Amygdala (tissue), 56 donors: Measurements from ENCODE around the gene KLK7.
"Not testable (repeated sequence)": the region's sequence is repeated elsewhere in the genome, so short reads cannot be mapped to it uniquely, and the experiment has no call there.

Experiments
- DNase-seq, 56 donors: peaks; one replicate each; lab custom pipeline; 2025; lab: John Stamatoyannopoulos, UW

The KLK7 gene

DNA sequence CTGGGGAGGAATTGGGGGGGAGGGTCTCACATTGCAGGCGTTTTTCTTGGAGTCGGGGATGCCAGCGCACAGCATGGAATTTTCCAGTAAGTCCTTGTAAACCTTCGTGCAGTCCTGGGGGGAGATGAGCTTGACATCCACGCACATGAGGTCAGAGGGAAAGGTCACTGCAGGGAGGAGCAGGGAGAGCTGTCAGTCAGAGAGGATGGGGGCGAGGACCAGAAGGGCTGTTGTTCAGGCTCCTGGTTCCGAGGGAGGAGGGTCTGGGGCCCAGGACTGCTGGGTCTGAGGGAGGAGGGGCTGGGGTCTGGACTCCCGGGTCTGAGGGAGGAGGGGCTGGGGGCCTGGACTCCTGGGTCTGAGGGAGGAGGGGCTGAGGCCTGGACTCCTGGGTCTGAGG is 4.0 kb downstream of the KLK7 start:
- DNase-seq, result peak in 1 of 56 donors; percentile 5

DNA sequence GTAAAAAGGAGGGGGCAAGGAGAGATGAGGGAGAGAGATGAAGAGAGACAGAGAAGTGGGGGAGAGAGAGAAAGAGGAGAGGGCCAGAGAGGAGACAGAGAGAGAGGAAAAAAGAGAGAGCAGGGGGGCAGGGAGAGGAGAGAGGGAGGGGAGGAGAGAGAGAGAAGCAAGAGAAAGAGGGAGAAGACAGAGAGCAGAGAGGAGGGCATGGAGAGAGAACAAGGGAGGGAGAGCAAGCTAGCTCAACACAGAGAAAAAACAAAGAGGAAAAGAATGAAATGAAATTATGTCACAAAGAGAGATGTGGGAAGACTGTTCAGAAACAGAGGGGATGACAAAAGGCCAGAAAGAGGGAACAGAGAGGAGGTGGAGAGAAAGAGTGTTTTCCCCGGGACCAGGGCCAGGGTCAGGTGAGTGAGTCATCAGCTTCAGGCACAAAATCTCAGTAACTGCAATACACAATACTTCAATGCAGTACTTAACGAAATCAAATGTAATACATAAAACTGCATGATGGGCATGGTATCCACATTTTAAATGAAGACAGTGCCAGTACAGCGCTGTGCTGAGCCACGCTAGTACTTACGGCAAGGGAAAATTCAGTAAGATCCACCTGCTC is 4.8 kb downstream of the KLK7 start:
- DNase-seq, result no peak

DNA sequence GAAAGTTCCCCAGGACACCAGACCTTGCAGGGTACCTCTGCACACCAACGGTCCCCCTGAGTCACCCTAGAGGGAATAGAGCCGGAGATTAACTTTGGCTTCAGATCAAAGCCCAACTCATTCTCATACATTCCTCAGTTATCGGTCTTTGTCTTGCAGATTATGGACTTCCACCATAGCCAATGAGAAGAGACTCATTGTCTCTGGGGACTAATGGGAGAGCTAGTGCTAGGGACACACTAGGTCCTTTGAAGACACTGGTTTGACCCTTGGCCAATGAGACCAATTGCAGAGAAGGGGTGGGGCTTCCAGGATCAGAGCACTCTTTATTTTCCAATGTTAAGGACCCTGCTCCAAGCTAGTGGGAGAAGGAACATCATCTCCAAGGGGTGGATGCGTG is 6.1 kb downstream of the KLK7 start:
- DNase-seq, result no peak

DNA sequence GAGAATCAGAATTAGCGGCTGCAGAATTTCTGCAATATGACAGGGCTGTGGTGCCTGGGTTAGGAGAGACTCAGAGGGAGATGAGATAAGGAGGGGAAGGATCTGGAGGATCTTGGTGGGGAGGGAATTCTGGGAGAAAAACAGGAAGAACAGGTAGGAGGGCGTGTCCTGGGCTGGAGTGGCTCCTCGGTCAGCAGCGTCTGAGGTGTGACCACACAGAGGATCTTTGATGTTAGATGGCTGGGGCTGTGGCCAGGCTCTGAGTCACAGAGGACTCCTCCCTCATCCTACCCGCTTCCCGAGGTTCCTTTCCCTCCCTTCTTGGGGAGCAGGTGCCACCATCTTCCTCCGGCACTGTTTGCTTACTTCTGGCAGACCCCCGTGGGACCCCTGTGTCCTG is 8.0 kb downstream of the KLK7 start:
- peak in 1 of 56 donors; percentile 3 for DNase-seq

DNA sequence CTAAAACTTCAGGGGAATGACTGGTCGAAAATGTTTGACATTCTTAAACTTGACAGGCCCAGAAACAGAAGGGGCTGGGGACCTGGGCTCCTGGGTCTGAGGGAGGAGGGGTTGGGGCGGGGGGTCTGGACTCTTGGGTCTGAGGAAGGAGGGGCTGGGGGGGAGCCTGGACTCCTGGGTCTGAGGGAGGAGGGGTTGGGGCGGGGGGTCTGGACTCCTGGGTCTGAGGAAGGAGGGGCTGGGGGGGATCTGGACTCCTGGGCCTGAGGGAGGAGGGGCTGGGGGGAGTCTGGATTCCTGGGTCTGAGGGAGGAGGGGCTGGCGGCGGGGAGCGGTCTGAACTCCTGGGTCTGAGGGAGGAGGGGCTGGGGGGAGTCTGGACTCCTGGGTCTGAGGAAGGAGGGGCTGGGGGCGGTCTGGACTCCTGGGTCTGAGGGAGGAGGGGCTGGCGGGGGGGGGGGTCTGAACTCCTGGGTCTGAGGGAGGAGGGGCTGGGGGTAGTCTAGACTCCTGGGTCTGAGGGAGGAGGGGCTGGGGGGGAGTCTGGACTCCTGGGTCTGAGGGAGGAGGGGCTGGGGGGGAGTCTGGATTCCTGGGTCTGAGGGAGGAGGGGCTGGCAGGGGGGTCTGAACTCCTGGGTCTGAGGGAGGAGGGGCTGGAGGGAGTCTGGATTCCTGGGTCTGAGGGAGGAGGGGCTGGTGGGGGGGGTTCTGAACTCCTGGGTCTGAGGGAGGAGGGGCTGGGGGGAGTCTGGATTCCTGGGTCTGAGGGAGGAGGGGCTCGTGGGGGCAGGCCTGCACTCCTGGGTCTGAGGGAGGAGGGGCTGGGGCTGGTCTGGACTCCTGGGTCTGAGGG is 8.8 kb downstream of the KLK7 start:
- no peak for DNase-seq

DNA sequence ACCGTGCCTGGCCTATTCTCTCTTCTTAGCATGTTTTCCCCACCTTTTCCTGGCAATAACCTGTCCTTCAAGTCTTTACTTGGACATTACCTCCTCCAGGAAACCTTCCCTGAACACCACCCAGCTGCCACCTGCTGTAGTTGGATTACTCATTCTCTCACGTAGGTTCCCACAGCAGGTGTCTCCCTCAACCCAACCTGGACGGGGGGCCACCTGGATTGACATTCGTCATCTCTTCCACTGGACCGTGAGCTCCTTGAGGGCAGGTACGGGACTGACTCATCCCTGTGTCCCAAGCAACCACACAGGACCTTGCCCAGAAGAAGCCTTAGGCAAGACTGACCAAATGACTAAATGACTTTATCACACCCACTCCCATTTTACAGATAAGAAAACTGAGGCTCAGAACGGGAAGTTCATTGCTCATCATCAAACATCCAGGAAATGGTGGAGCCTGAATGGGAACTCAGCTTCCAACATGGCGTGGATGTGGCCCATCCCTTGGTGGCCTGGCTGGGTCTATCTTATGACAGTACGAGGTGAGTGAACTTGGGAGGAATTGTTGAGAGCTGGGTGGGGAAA is 10.8 kb downstream of the KLK7 start:
- DNase-seq, result no peak

DNA sequence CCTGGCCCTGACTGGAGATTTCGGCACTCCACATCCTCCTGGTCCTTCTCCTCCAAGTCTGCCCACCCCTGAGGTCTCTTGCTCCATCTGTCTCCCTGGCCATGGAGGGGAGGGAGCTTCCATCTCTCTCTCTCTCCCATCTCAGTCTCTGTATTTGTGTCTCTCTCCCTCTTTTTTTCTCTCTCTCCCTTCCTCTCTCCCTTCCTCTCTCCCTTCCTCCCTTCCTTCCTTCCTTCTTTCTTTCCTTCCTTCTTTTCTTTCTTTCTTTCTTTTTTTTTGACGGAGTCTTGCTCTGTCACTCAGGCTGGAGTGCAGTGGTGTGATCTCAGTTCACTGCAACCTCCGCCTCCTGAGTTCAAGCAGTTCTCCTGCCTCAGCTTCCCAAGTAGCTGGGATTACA is 13.9 kb downstream of the KLK7 start:
- not testable (repeated sequence) for DNase-seq

DNA sequence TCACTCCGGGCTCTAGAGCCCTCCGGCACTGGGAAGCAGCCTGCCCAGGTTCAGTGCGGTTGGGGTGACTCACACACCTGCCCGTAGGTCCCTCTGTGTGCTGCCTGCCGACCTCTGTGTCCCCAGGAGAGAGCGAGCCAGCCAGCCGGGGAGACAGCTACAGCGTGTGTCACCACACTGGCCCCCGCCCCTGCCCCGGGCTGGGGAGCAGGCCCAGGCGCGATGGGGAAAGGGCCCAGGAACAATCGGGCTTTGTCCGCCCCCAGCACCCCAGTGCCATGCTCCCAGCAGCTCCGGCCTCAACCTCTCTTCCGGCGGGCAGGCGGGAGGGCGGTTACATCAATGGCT is 14.3 kb downstream of the KLK7 start, which contains the start of gene KLK6:
Gene KLK6, minus strand, starts transcription at position 179 of the 348 bp plus-strand sequence. CDS start 1,487 bp downstream, outside the sequence.
- peak in 54 of 56 donors; percentile 24 to 94 (median 78) for DNase-seq

DNA sequence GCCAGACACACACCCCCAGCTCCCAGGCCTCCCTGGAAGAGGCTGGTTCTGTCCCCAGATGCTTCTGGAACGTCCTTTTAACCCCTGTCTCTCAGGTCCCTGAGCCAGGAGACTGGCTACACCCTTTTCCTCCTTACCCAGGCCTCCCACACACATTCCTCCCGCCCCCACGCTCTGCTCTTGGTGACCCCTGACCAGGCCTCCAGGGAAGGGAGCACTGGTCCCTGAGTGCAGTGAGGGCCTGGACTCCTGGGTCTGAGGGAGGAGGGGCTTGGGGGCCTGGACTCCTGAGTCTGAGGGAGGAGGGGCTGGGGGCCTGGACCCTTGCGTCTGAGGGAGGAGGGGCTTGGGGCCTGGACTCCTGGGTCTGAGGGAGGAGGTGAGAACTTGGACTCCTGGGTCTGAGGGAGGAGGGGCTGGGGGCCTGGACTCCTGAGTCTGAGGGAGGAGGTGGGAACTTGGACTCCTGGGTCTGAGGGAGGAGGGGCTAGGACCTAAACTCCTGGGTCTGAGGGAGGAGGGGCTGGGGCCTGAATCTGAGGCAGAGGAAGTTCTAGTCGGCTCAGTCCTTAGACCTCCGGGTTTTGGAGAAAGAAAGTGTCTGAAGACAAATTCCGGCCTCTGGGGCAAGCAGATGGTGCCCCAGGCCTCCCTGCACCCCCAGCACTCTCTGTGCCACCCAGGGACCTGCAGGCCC is 14.9 kb downstream of the KLK7 start:
- peak in 1 of 56 donors; percentile 31 for DNase-seq

DNA sequence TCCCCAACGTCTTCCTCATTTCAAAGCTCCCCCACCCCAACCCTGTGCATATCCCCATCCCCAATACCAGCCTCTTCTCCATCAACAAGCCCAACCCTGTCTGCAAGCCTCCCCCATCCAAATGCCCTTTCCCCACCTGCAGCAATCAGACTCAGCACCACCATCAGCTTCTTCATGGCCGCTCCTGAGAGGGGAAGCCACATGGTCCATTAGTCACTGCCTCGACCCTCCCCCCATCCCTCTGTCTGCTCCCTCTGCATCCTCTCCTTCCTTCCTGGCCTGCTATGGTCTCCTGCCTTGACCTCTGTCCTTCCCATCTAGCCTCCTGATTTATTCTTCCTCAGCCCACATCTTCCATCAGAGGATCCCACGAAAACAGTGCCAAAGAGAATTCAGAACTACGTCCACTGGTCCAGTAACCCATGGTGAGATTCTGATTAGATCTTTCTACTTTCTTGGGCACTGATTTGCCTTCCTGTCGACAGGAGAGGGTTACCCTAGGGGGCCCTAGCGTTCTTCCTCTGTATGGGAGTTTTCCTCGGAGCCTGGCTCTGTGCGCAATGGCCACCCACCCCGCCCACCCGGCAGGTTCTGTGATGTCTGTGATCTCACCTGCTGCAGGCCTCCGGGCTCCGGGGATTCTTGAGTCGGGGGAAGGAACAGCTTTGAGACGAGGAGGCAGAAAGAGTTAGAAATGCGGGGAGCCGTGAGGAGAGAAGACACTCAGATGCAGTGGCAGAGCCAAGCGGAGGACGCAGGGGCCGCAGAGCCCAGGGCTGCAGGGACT is 15.6 kb downstream of the KLK7 start:
- peak in 10 of 56 donors; percentile 9 to 30 (median 21) for DNase-seq

DNA sequence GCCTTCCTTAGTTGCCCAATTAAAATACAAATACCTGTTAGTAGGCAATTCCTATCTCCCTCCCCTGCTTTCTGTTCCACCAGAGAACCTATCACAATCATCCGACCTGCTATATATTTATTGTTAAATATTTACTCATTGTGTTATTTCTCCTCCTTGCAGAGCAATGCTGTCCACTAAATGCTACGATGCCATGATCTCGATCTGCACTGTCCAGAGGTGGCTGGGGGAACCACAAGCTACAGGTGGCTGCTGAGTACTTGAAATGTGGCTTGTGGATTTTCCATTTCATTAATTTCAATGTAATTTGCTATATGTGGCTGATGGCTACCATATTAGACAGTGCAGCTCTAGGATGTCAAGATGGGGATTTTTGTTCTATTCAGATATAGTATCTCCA is 19.5 kb downstream of the KLK7 start:
- DNase-seq, result no peak

DNA sequence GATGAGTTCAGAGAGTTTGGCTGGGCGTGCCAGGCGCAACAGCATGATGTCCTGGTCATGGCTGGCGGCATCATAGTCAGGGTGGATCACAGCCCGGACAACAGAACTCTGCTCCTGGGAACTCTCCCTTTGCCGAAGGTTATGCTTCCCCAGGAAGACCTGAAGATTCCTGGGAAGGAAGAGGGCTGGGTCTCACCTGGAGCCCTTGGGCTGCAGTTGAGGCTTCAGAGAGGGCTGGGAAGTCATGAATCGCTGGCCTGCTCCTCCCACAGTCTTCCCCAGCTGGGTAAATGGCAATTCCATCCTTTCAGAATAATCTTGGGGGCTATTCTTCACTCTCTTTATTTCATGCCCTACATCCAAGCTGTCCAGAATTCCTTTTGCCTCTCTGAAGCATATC is 20.3 kb downstream of the KLK7 start:
- no peak for DNase-seq

DNA sequence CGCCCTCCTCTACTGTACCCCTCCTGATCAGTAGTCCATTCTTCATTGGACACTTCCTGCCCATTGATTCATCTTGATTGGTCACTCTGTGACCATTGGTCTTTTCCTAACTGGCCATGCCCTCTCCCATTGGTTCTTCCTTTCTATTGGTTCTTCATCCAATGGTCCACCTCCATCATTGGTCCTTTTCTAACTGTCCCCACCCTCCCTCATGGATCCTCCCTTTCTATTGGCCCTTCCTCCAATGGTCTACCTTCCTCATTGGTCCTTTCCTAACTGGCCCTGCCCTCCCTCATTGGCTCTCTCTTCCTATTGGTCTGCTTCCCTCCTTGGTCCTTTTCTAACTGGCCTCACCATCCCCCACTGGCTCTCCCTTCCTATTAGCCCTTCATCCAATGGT is 21.5 kb downstream of the KLK7 start:
- no peak for DNase-seq

DNA sequence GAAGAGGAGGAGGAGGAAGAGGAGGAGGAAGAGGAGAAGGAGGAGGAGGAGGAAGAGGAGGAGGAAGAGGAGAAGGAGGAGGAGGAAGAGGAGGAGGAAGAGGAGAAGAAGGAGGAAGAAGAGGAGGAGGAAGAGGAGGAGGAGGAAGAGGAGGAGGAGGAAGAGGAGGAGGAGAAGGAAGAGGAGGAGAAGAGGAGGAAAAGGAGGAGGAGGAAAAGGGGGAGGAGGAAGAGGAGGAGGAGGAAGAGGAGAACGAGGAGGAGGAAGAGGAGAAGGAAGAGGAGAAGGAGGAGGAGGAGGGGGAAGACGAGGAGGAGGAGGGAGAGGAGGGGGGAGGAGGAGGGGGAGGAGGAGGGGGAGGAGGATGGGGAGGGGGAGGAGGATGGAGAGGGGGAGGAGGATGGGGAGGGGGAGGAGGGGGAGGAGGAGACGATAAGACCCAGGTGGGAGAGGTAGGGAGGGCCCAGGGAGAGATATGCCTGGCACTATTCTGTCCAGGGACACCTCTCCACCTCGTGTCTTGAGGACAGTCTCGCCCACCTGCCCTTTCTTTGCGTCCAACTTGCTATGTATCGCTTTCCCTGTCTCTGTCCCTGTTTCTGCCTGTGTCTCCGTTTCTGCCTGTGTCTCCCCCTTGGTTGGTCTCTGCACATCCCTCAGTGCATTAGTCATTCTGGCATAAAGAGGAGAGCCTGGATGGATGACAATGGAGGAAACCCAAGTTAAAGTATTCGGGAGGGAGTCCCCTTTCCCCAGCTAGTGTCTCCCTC is 23.8 kb downstream of the KLK7 start:
- DNase-seq, result no peak

DNA sequence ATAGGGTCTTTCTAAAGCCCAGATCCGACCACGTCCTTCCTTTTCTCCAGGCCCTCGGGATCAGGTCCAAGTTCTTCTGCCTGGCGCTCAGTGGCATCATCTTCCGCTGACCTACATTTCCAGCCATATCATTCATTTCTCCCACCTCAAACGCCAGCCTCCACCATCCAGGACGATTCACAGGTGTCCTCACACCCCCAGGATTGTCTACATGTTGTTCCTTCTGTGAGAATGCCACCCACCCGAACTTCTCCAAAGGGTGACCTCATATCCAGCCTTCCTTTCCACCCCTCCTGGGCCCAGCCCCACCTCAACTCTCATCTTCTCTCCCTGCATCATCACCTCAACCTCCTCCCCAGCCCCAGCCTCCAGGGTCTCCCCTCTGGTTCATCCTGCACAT is 26.1 kb downstream of the KLK7 start:
- no peak for DNase-seq

DNA sequence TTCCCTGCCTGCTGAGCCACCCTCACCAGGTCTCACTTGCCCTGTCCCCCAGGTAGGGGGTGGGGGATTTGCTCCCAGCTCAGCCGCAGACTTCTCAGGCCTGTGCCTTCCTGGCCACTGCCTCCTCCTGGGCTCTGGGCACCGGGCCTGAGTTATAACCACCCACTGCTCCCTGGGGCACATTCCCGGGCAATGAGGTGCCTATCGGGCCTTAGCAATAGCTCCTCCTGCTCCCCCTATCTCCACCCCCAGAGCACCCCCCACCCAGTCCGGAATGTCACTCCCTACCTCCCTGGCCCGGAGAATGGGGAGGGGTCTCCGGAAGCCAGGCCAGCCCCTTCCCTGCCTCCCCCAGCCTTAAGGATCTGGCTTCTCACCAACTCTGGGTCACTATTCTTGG is 30.8 kb downstream of the KLK7 start, which contains the start of gene KLK5:
Gene KLK5, minus strand, starts transcription at position 129 of the 400 bp plus-strand sequence. CDS start 381 bp downstream, outside the sequence.
- no peak for DNase-seq

DNA sequence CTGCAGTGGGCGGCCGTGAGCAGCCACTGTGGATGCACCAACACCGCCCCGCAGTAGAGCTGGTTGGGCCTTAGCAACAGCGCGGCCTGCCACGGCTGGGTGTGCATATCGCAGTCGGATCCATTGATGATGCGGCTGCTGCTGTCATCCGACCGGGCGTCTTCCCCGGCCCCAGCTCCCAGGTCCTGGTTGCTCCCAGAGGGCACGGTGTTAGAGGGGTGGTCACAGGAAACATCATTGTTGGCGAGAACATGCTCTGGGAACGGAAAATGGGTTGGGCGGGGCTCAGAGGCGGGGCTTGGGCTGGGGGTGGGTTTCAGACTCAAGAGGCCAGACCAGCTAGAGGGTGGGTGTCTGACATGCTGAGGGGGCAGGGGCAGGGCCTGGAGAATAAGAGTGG is 33.9 kb downstream of the KLK7 start:
- peak in 2 of 56 donors; percentile 3 to 13 for DNase-seq

DNA sequence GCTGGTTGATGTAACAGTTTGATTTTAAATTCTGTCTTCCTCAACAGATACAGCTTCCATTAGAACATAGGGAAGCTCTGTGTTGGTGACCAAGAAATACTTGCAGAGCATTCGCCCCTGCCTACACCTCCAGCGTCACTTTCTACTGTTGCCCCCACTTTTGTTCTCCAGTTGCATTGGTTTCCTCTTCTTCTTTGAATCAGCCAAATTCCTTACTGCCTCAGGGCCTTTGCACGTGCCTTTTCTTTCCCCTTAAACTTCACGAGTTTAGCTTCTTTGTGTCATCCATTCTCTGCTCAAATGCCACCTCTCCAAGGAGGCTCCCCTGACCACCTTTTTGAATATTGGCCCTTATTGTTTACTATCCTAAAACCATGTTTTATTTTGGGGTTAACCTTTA is 36.6 kb downstream of the KLK7 start:
- no peak for DNase-seq

DNA sequence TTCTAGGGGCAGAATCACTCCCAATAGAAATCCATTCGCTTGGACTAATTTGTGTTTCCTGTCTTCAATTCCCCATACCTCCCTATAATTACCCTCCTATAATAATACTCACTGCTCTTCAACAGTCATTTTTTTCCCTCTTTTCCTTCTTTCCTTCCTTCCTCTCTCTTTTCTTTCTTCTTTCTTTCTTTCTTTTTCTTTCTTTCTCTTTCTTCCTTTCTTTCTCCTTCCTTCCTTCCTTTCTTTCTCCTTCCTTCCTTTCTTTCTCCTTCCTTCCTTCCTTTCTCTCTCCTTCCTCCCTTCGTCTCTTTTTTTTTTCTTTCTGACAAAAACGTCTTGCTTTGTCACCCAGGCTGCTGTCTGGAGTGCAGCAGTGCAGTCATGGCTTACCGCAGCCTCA is 38.9 kb downstream of the KLK7 start:
- DNase-seq, result no peak
